ENCODE measurements around the gene NGDN.

NGDN gene

GRCh38 chr14:23439107-23439835 is 30.2 kb upstream of the NGDN start:
- no peak for DNase-seq

- no peak for DNase-seq
Observed at GRCh38 chr14:23441076-23441475, 28.4 kb upstream of the NGDN start.

GRCh38 chr14:23442721-23443356 is 26.7 kb upstream of the NGDN start:
- DNase-seq = no peak

GRCh38 chr14:23443411-23443812 is 26.1 kb upstream of the NGDN start:
- no peak for DNase-seq

GRCh38 chr14:23443881-23444280 is 25.6 kb upstream of the NGDN start:
- DNase-seq = no peak

- no peak for DNase-seq
Observed at GRCh38 chr14:23444314-23444713, 25.2 kb upstream of the NGDN start.

GRCh38 chr14:23445773-23446172 is 23.7 kb upstream of the NGDN start:
- DNase-seq = no peak

GRCh38 chr14:23446291-23446851 is 23.1 kb upstream of the NGDN start:
- DNase-seq = no peak

GRCh38 chr14:23447361-23448350 is 21.8 kb upstream of the NGDN start:
- DNase-seq = no peak

- no peak for DNase-seq
Observed at GRCh38 chr14:23449314-23449713, 20.2 kb upstream of the NGDN start.

GRCh38 chr14:23450379-23450778 is 19.1 kb upstream of the NGDN start:
- DNase-seq = no peak

- DNase-seq = no peak
Observed at GRCh38 chr14:23452237-23452636, 17.3 kb upstream of the NGDN start.

- DNase-seq = no peak
Observed at GRCh38 chr14:23454445-23454856, 15.1 kb upstream of the NGDN start.

GRCh38 chr14:23456883-23457586 is 12.5 kb upstream of the NGDN start:
- peak; percentile 22 for DNase-seq

GRCh38 chr14:23457587-23458445 is 11.7 kb upstream of the NGDN start:
- DNase-seq = no peak

GRCh38 chr14:23460960-23461359 is 8.5 kb upstream of the NGDN start:
- no peak for DNase-seq

GRCh38 chr14:23464700-23465099 is 4.8 kb upstream of the NGDN start:
- no peak for DNase-seq

GRCh38 chr14:23465261-23465660 is 4.2 kb upstream of the NGDN start:
- no peak for DNase-seq

GRCh38 chr14:23468704-23469126 is 788 bp upstream of the NGDN start:
- no peak for DNase-seq

- DNase-seq = no peak
Observed at GRCh38 chr14:23469906-23470403, 452 bp downstream of the NGDN start.

- no peak for DNase-seq
Observed at GRCh38 chr14:23470947-23471346, 1.4 kb downstream of the NGDN start.
